IMR-90 (cell line): Measurements from ENCODE around the gene OPCML. TPM values are rescaled to one million over a fixed set of nuclear protein-coding genes. Genes with fewer than 3 reads are reported as not detected.

Source experiments
- ATAC-seq: fragments of 200-7000 bp; cut with Tn5 transposase; 2 replicates; pipeline ENCODE4 v1.9.1; 2020; ENCODE audit warnings: low read depth, mild to moderate bottlenecking, moderate library complexity
- BruUV-seq: library from RNA; stranded (reverse); fragments of 400-500 nt; replicated peaks from 2 replicates; lab custom pipeline; 2021; lab: Mats Ljungman, UMichigan
- CTCF ChIA-PET: fragments of 300-600 bp; formaldehyde crosslinking; extraction: SDS; loops from one replicate; lab custom pipeline; 2021; ENCODE audit warnings: antibody characterized with exemption; lab: Yijun Ruan, JAX
- POLR2A ChIA-PET: fragments of 300-600 bp; sonication (Branson Sonifier 250); formaldehyde crosslinking; loops from one replicate; lab custom pipeline; 2022; ENCODE audit warnings: antibody characterized with exemption; ENCODE audit not compliant: unreplicated experiment; lab: Charles Lee
- DNase-seq: peaks from one replicate; pipeline ENCODE4 v3.0.0; 2013
- H2AFZ ChIP-seq: replicated peaks from 2 replicates; pipeline ENCODE3; 2013; ENCODE audit warnings: low read length, mild to moderate bottlenecking; ENCODE audit not compliant: poor library complexity
- H2AK5ac ChIP-seq: 2 replicates; pipeline ENCODE4 v1.6.1; 2013; ENCODE audit warnings: low read depth, low read length, inconsistent platforms
- H2AK9ac ChIP-seq: replicated peaks from 2 replicates; pipeline ENCODE3; 2013; ENCODE audit warnings: mild to moderate bottlenecking, low read depth, low read length, moderate library complexity; ENCODE audit not compliant: poor library complexity
- H2BK120ac ChIP-seq: 2 replicates; pipeline ENCODE4 v1.6.1; 2013; ENCODE audit warnings: low read depth, low read length, inconsistent platforms
- H2BK15ac ChIP-seq: 3 replicates; pipeline ENCODE4 v1.6.1; 2013; ENCODE audit warnings: low read depth, low read length, inconsistent platforms
- H2BK20ac ChIP-seq: 2 replicates; pipeline ENCODE4 v1.6.1; 2013; ENCODE audit warnings: low read depth, mild to moderate bottlenecking, inconsistent platforms, low read length, moderate library complexity
- H2BK5ac ChIP-seq: 2 replicates; pipeline ENCODE4 v1.6.1; 2013; ENCODE audit warnings: mild to moderate bottlenecking, low read depth, low read length, inconsistent platforms; ENCODE audit not compliant: poor library complexity, severe bottlenecking
- H3K14ac ChIP-seq: replicated peaks from 2 replicates; pipeline ENCODE4 v1.6.1; 2013; ENCODE audit warnings: low read depth, low read length, inconsistent platforms
- H3K18ac ChIP-seq: 2 replicates; pipeline ENCODE4 v1.6.1; 2013; ENCODE audit warnings: low read depth, low read length, control low read depth
- H3K23ac ChIP-seq: 2 replicates; pipeline ENCODE4 v1.6.1; 2013; ENCODE audit warnings: low read depth, low read length, inconsistent platforms
- H3K27ac ChIP-seq: 2 replicates; pipeline ENCODE4 v1.5.1; 2013; ENCODE audit warnings: mild to moderate bottlenecking, control low read depth, low read length; ENCODE audit not compliant: insufficient read depth
- H3K27me3 ChIP-seq: 2 replicates; pipeline ENCODE4 v1.6.1; 2013; ENCODE audit warnings: low read length; ENCODE audit not compliant: control insufficient read depth, insufficient read depth
- H3K36me3 ChIP-seq: 2 replicates; pipeline ENCODE4 v1.6.1; 2013; ENCODE audit warnings: low read length, mixed read lengths; ENCODE audit not compliant: control insufficient read depth, insufficient read depth
- H3K4ac ChIP-seq: 2 replicates; pipeline ENCODE4 v1.6.1; 2013; ENCODE audit warnings: low read depth, low read length, inconsistent platforms
- H3K4me1 ChIP-seq: 2 replicates; pipeline ENCODE4 v1.6.1; 2013; ENCODE audit warnings: low read length, mixed read lengths; ENCODE audit not compliant: control insufficient read depth, insufficient read depth
- H3K4me2 ChIP-seq: 2 replicates; pipeline ENCODE4 v1.6.1; 2013; ENCODE audit warnings: low read depth, mild to moderate bottlenecking, control low read depth, low read length, moderate library complexity
- H3K4me3 ChIP-seq: 2 replicates; pipeline ENCODE4 v1.5.1; 2013; ENCODE audit warnings: low read depth, mild to moderate bottlenecking, control low read depth, low read length, moderate library complexity; ENCODE audit not compliant: insufficient read depth
- H3K56ac ChIP-seq: 2 replicates; pipeline ENCODE4 v1.6.1; 2013; ENCODE audit warnings: low read length, inconsistent platforms; ENCODE audit not compliant: insufficient read depth; ENCODE audit errors: extremely low read depth
- H3K79me1 ChIP-seq, 2 experiments: 2 replicates each; pipeline ENCODE4 v1.6.1; 2013; ENCODE audit warnings: low read length in 2 of 2, inconsistent platforms in 1 of 2, low read depth in 1 of 2
- H3K9ac ChIP-seq: 2 replicates; pipeline ENCODE4 v1.6.1; 2013; ENCODE audit warnings: low read depth, low read length, control low read depth
- H3K9me1 ChIP-seq: 2 replicates; pipeline ENCODE4 v1.6.1; 2013; ENCODE audit warnings: low read length, inconsistent platforms; ENCODE audit not compliant: insufficient read depth
- H3K9me3 ChIP-seq: 2 replicates; pipeline ENCODE4 v1.6.1; 2013; ENCODE audit warnings: low read length; ENCODE audit not compliant: control insufficient read depth, insufficient read depth
- H4K20me1 ChIP-seq: 2 replicates; pipeline ENCODE4 v1.6.1; 2013; ENCODE audit warnings: low read length, inconsistent platforms; ENCODE audit not compliant: insufficient read depth
- H4K5ac ChIP-seq: 2 replicates; pipeline ENCODE4 v1.6.1; 2013; ENCODE audit warnings: mild to moderate bottlenecking, low read depth, low read length, control low read depth
- H4K8ac ChIP-seq, 2 experiments: 2 replicates each; pipeline ENCODE4 v1.6.1; 2013; ENCODE audit warnings: low read depth in 2 of 2, low read length in 2 of 2, control low read depth in 1 of 2, inconsistent platforms in 1 of 2
- H4K91ac ChIP-seq: 2 replicates; pipeline ENCODE4 v1.6.1; 2013; ENCODE audit warnings: low read depth, low read length, inconsistent platforms; ENCODE audit not compliant: insufficient read depth
- BHLHE40 ChIP-seq: fragments of 150-350 bp; IDR thresholded peaks from 2 replicates; pipeline ENCODE4 v1.6.1; 2016; ENCODE audit warnings: mild to moderate bottlenecking, low read depth, low read length
- CEBPB ChIP-seq: IDR thresholded peaks from 2 replicates; pipeline ENCODE4 v1.6.1; 2012; ENCODE audit warnings: low read depth, low read length, improper control_type of control experiment
- CHD1 ChIP-seq: IDR thresholded peaks from 2 replicates; pipeline ENCODE4 v1.6.1; 2012; ENCODE audit warnings: low read depth, low read length, improper control_type of control experiment
- MAFK ChIP-seq: IDR thresholded peaks from 2 replicates; pipeline ENCODE4 v1.6.1; 2012; ENCODE audit warnings: low read depth, low read length, improper control_type of control experiment
- MAZ ChIP-seq: IDR thresholded peaks from 2 replicates; pipeline ENCODE4 v1.6.1; 2012; ENCODE audit warnings: low read depth, mild to moderate bottlenecking, low read length, improper control_type of control experiment, moderate library complexity, borderline replicate concordance
- MXI1 ChIP-seq: IDR thresholded peaks from 2 replicates; pipeline ENCODE4 v1.6.1; 2012; ENCODE audit warnings: low read depth, mild to moderate bottlenecking, low read length, moderate library complexity, borderline replicate concordance
- RFX5 ChIP-seq: IDR thresholded peaks from 2 replicates; pipeline ENCODE4 v1.8.0; 2012; ENCODE audit warnings: low read depth, mild to moderate bottlenecking, low read length, moderate library complexity
- WGBS, 2 experiments: methylation state at CpG; one replicate each; pipeline versions ENCODE4 v1.1.5 to v1.1.7; 2013; ENCODE audit warnings: missing lambda C conversion rate in 2 of 2; ENCODE audit not compliant: insufficient read length in 1 of 2; ENCODE audit errors: extremely low coverage in 2 of 2; 5-methylcytosine and 5-hydroxymethylcytosine counted together
- dilution Hi-C: fragments of 300-500 bp; cut with HindIII; formaldehyde crosslinking; loops from one replicate; pipeline ENCODE4 v1.14.3; 2018; ENCODE audit warnings: low sequenced_read_pairs; ENCODE audit not compliant: unreplicated experiment
- in situ Hi-C: fragments of 300-500 bp; cut with MboI; formaldehyde crosslinking; loops from 3 replicates; pipeline ENCODE4 v1.14.3; 2019; ENCODE audit warnings: low sequenced_read_pairs, inconsistent platforms, mixed read lengths
- intact Hi-C: fragments of 100-400 bp; cut with micrococcal nuclease; formaldehyde crosslinking; loops from 2 replicates; pipeline ENCODE4 v1.10.0; 2022
- polyA plus RNA-seq, 3 experiments: library from polyadenylated mRNA; depleted of rRNA; stranded (reverse); fragments of >200 nt; gene quantifications; 2 replicates each; pipeline ENCODE4 v1.2.3, GENCODE V29; 2012; ENCODE audit warnings: low replicate concordance in 1 of 3
- total RNA-seq: library from RNA; depleted of rRNA; stranded (reverse); fragments of >200 nt; gene quantifications from 2 replicates; pipeline ENCODE4 v1.2.3, GENCODE V29; 2012
- TF ChIP-seq, protein P1 (sequence below): conservative IDR thresholded peaks from 2 replicates; pipeline ENCODE4 v1.5.1; 2012; ENCODE audit warnings: mild to moderate bottlenecking, low read depth, low read length, improper control_type of control experiment
- TF ChIP-seq, protein P2 (sequence below): fragments of 150-350 bp; IDR thresholded peaks from 2 replicates; pipeline ENCODE4 v1.6.1; 2017; ENCODE audit warnings: mild to moderate bottlenecking, antibody characterized with exemption, low read length, low read depth

The OPCML gene
- total and polyA plus RNA-seq, 2 of the 4 experiments (the other 2 are of a cell fraction), result under 0.01 to 2.6 TPM

DNA sequence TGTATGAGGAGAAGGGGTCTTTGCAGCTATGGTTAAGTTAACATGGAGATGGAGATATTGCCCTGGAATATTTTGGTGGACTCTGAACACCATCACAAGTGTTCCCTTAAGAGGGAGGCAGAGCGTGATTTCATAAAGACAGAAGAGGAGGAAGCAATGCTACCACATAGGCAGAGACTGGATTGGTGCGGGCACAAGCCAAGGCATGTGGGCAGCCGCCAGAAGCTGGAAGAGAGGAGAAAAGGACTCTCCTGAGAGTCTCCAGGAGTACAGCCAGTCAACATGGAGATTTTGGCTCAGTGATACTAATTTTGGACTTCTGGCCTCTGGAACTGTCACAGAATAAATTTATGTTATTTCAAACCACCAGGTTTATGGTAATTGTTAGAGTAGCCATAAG is 231.6 kb downstream of the OPCML start:
- H2AFZ ChIP-seq, result no peak overlapping the region
- no peaks in the 10 kb centered on the region for H3K36me3 ChIP-seq
- no peak overlapping the region for H3K9ac ChIP-seq
- no peak overlapping the region for H2AK9ac ChIP-seq
- no peak overlapping the region for H2AK5ac ChIP-seq
- ChIA-PET POLR2A (no interaction called here), CTCF (no interaction called here)
- no peaks in the 10 kb centered on the region for H3K4me1 ChIP-seq
- H3K79me1 ChIP-seq, result no peaks in the 10 kb centered on the region
- H3K27ac ChIP-seq, result no peak overlapping the region
- no peaks in the 10 kb centered on the region for H3K9me1 ChIP-seq
- H4K8ac ChIP-seq, result no peak overlapping the region
- no peak overlapping the region for H3K56ac ChIP-seq
- in situ Hi-C loops, result no loop called here
- intact Hi-C loops, result no loop called here
- H4K20me1 ChIP-seq, result no peaks in the 10 kb centered on the region
- H3K4ac ChIP-seq, result no peak overlapping the region
- WGBS, 2 experiments, result no CpG with 5 or more reads among the region's 3 CpGs
- H3K4me3 ChIP-seq, result no peak overlapping the region
- H2BK20ac ChIP-seq, result no peak overlapping the region
- H2BK15ac ChIP-seq, result no peak overlapping the region
- H4K5ac ChIP-seq, result no peak overlapping the region
- BruUV-seq, result no TSS peak
- H2BK120ac ChIP-seq, result no peak overlapping the region
- no peak for TF ChIP-seq MXI1
- TF ChIP-seq RFX5, result no peak
- no peak for TF ChIP-seq CEBPB
- no peak for TF ChIP-seq CHD1
- TF ChIP-seq MAFK, result no peak
- TF ChIP-seq BHLHE40, result no peak
- TF ChIP-seq, protein P1, sequence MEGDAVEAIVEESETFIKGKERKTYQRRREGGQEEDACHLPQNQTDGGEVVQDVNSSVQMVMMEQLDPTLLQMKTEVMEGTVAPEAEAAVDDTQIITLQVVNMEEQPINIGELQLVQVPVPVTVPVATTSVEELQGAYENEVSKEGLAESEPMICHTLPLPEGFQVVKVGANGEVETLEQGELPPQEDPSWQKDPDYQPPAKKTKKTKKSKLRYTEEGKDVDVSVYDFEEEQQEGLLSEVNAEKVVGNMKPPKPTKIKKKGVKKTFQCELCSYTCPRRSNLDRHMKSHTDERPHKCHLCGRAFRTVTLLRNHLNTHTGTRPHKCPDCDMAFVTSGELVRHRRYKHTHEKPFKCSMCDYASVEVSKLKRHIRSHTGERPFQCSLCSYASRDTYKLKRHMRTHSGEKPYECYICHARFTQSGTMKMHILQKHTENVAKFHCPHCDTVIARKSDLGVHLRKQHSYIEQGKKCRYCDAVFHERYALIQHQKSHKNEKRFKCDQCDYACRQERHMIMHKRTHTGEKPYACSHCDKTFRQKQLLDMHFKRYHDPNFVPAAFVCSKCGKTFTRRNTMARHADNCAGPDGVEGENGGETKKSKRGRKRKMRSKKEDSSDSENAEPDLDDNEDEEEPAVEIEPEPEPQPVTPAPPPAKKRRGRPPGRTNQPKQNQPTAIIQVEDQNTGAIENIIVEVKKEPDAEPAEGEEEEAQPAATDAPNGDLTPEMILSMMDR, result no peak
- no peak for TF ChIP-seq MAZ
- TF ChIP-seq, protein P2, sequence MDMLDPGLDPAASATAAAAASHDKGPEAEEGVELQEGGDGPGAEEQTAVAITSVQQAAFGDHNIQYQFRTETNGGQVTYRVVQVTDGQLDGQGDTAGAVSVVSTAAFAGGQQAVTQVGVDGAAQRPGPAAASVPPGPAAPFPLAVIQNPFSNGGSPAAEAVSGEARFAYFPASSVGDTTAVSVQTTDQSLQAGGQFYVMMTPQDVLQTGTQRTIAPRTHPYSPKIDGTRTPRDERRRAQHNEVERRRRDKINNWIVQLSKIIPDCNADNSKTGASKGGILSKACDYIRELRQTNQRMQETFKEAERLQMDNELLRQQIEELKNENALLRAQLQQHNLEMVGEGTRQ, result no peak
- no peak overlapping the region for H3K18ac ChIP-seq
- ATAC-seq (no peak), DNase-seq (no peak)
- dilution Hi-C loops, result no loop called here
- no peaks in the 10 kb centered on the region for H3K27me3 ChIP-seq
- H3K14ac ChIP-seq, result no peak overlapping the region
- no peak overlapping the region for H3K23ac ChIP-seq
- peaks cover 9% of the 10 kb centered on the region for H3K9me3 ChIP-seq
- H3K4me2 ChIP-seq, result no peak overlapping the region
- no peak overlapping the region for H2BK5ac ChIP-seq
- H4K91ac ChIP-seq, result no peak overlapping the region
